ENCODE measurements around the gene HMG20A. TPM values are rescaled to one million over a fixed set of nuclear protein-coding genes. Genes with fewer than 3 reads are reported as not detected.

The HMG20A gene
- polyA plus RNA-seq, 1 donor from 2014 or later: 52.2 TPM

DNA sequence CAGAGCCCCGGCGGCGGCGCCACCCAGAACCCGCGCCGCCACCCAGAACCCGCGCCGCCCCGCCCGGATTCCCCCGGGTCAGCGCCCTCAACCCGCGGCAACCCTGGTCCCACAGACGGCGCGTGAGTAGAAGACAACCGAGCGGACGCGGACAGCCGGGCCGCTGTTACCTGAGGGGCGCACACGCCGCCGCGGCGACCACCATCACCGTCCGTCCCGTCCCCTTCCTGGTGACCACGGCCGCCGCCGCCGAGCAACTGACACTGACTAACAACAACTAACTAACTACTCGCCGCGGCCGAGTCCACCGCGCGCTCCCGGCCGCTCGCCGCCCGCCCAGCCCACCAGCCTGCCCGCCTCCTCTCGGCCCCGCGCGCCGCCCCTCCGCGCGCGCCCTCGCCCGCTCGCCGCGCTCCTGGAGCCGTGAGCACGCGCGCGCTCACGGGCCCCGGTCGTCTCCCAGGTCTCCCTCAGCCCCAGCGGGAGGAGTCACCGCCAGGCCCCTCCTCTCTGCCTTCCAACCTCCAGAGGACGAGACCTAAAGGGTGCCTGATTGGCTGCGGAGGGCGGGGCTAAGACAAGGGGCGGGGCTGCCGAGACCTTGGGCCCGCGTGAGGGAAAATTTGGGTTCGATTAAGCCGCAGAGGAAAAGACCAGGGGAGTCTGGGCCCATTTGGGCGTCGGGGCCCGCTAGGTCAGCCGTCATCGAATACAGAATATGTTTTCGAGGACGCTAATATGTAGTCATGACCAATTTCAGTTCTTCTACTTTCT lies 665 bp upstream of the HMG20A start, which contains the start of gene PEAK1:
Gene PEAK1, minus strand, starts transcription at position 269 of the 774 bp plus-strand sequence. CDS start 238,178 bp downstream, outside the sequence.
- TF ChIP-seq RAD21 (conservative IDR thresholded peaks at IDR 0.05) (peak; percentile 34), CTCF (IDR thresholded peaks at IDR 0.05; ENCODE audit: poor library complexity, severe bottlenecking) (no peak), TAF1 (IDR thresholded peaks at IDR 0.05; ENCODE audit: low read depth) (no peak), SMC3 (conservative IDR thresholded peaks at IDR 0.05; ENCODE audit: poor library complexity) (no peak), EP300 (conservative IDR thresholded peaks at IDR 0.05; ENCODE audit: poor library complexity, severe bottlenecking) (peak; percentile 24), POLR2AphosphoS5 (IDR thresholded peaks at IDR 0.05) (peak; percentile 58), EZH2 (IDR thresholded peaks at IDR 0.05; ENCODE audit: borderline replicate concordance, insufficient read depth, low read length, poor library complexity, severe bottlenecking) (no peak), MXI1 (conservative IDR thresholded peaks at IDR 0.05; ENCODE audit: poor library complexity, severe bottlenecking) (no peak)
- TF ChIP-seq, protein P1, sequence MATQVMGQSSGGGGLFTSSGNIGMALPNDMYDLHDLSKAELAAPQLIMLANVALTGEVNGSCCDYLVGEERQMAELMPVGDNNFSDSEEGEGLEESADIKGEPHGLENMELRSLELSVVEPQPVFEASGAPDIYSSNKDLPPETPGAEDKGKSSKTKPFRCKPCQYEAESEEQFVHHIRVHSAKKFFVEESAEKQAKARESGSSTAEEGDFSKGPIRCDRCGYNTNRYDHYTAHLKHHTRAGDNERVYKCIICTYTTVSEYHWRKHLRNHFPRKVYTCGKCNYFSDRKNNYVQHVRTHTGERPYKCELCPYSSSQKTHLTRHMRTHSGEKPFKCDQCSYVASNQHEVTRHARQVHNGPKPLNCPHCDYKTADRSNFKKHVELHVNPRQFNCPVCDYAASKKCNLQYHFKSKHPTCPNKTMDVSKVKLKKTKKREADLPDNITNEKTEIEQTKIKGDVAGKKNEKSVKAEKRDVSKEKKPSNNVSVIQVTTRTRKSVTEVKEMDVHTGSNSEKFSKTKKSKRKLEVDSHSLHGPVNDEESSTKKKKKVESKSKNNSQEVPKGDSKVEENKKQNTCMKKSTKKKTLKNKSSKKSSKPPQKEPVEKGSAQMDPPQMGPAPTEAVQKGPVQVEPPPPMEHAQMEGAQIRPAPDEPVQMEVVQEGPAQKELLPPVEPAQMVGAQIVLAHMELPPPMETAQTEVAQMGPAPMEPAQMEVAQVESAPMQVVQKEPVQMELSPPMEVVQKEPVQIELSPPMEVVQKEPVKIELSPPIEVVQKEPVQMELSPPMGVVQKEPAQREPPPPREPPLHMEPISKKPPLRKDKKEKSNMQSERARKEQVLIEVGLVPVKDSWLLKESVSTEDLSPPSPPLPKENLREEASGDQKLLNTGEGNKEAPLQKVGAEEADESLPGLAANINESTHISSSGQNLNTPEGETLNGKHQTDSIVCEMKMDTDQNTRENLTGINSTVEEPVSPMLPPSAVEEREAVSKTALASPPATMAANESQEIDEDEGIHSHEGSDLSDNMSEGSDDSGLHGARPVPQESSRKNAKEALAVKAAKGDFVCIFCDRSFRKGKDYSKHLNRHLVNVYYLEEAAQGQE (IDR thresholded peaks at IDR 0.05; ENCODE audit: borderline replicate concordance): no peak
- H3K27ac ChIP-seq (ENCODE audit: low read length): peak within 1 kb of the TSS; percentile 96
- no peaks in the 10 kb centered on the region for H3K9me3 ChIP-seq (ENCODE audit: low read length)
- peak within 1 kb of the TSS; percentile 89 for H3K9ac ChIP-seq (ENCODE audit: low read length)
- H4K20me1 ChIP-seq (ENCODE audit: insufficient read depth): no peaks in the 10 kb centered on the region
- H3K4me2 ChIP-seq (ENCODE audit: low read length): peak within 1 kb of the TSS; percentile 31
- H3K9me2 ChIP-seq (ENCODE audit: insufficient read depth, low read length): no peaks in the 10 kb centered on the region
- H3F3A ChIP-seq (ENCODE audit: insufficient read depth, low read length, poor library complexity, severe bottlenecking): peaks cover 5% of the 10 kb centered on the region
- peaks cover 54% of the 10 kb centered on the region for H3K79me2 ChIP-seq (replicated peaks; ENCODE audit: insufficient read depth, low read length)
- H3K36me3 ChIP-seq (ENCODE audit: insufficient read depth, low read length): no peaks in the 10 kb centered on the region
- H2AFZ ChIP-seq (ENCODE audit: low read depth, low read length): peak within 1 kb of the TSS; percentile 86
- peak within 1 kb of the TSS; percentile 88 for H3K4me3 ChIP-seq (ENCODE audit: low read length)
- no peaks in the 10 kb centered on the region for H3K27me3 ChIP-seq (ENCODE audit: insufficient read depth, low read depth, low read length)

- H3K27ac ChIP-seq (ENCODE audit: low read length): peak overlapping the region; percentile 96
- H3K4me2 ChIP-seq (ENCODE audit: low read length): peak overlapping the region; percentile 90
- H2AFZ ChIP-seq (ENCODE audit: low read depth, low read length): no peak overlapping the region
- no peaks in the 10 kb centered on the region for H3K9me3 ChIP-seq (ENCODE audit: low read length)
- H3K4me3 ChIP-seq (ENCODE audit: low read length): peak overlapping the region; percentile 88
- peaks cover 5% of the 10 kb centered on the region for H3F3A ChIP-seq (ENCODE audit: insufficient read depth, low read length, poor library complexity, severe bottlenecking)
- H3K9ac ChIP-seq (ENCODE audit: low read length): peak overlapping the region; percentile 89
- no peaks in the 10 kb centered on the region for H3K36me3 ChIP-seq (ENCODE audit: insufficient read depth, low read length)
- H3K27me3 ChIP-seq (ENCODE audit: insufficient read depth, low read depth, low read length): no peaks in the 10 kb centered on the region
- no peaks in the 10 kb centered on the region for H3K9me2 ChIP-seq (ENCODE audit: insufficient read depth, low read length)
- TF ChIP-seq EP300 (conservative IDR thresholded peaks at IDR 0.05; ENCODE audit: poor library complexity, severe bottlenecking) (no peak), MXI1 (conservative IDR thresholded peaks at IDR 0.05; ENCODE audit: poor library complexity, severe bottlenecking) (peak; percentile 90)
- H3K79me2 ChIP-seq (replicated peaks; ENCODE audit: insufficient read depth, low read length): peaks cover 67% of the 10 kb centered on the region
- H4K20me1 ChIP-seq (ENCODE audit: insufficient read depth): no peaks in the 10 kb centered on the region
Observed at GRCh38 chr15:77421370-77421700, 647 bp downstream of the HMG20A start.
